ENCODE data around the gene PROX2.

Gene PROX2

GRCh38 chr14:74904635-74905503, 28.9 kb upstream of the PROX2 start:
- DNase-seq (ENCODE audit: low read depth in 2 of 2) = no peak
- H3K4me3 ChIP-seq (replicated peaks in 1 of 2; ENCODE audit: low read depth in 2 of 2, low read length in 2 of 2) = no peak overlapping the region
- TF ChIP-seq CTCF (IDR thresholded peaks at IDR 0.05; ENCODE audit: low read depth, low read length) = no peak

GRCh38 chr14:74902941-74903705, 27.2 kb upstream of the PROX2 start:
- no peak overlapping the region for H3K4me3 ChIP-seq (replicated peaks in 1 of 2; ENCODE audit: low read depth in 2 of 2, low read length in 2 of 2)
- DNase-seq (ENCODE audit: low read depth in 2 of 2) = no peak
- TF ChIP-seq CTCF (IDR thresholded peaks at IDR 0.05; ENCODE audit: low read depth, low read length) = no peak

- H3K4me3 ChIP-seq (replicated peaks in 1 of 2; ENCODE audit: low read depth in 2 of 2, low read length in 2 of 2) = no peak overlapping the region
- no peak for TF ChIP-seq CTCF (IDR thresholded peaks at IDR 0.05; ENCODE audit: low read depth, low read length)
- DNase-seq (ENCODE audit: low read depth in 2 of 2) = no peak
Observed at GRCh38 chr14:74898694-74899093, 22.7 kb upstream of the PROX2 start.

GRCh38 chr14:74898083-74898482, 22.1 kb upstream of the PROX2 start:
- TF ChIP-seq CTCF (IDR thresholded peaks at IDR 0.05; ENCODE audit: low read depth, low read length) = no peak
- DNase-seq (ENCODE audit: low read depth in 2 of 2) = no peak
- H3K4me3 ChIP-seq (replicated peaks in 1 of 2; ENCODE audit: low read depth in 2 of 2, low read length in 2 of 2) = no peak overlapping the region

GRCh38 chr14:74897642-74898041, 21.7 kb upstream of the PROX2 start:
- TF ChIP-seq CTCF (IDR thresholded peaks at IDR 0.05; ENCODE audit: low read depth, low read length) = no peak
- no peak for DNase-seq (ENCODE audit: low read depth in 2 of 2)
- H3K4me3 ChIP-seq (replicated peaks in 1 of 2; ENCODE audit: low read depth in 2 of 2, low read length in 2 of 2) = no peak overlapping the region

- DNase-seq (ENCODE audit: low read depth in 2 of 2) = no peak
- H3K4me3 ChIP-seq (replicated peaks in 1 of 2; ENCODE audit: low read depth in 2 of 2, low read length in 2 of 2) = no peak overlapping the region
- TF ChIP-seq CTCF (IDR thresholded peaks at IDR 0.05; ENCODE audit: low read depth, low read length) = no peak
Observed at GRCh38 chr14:74896400-74896799, 20.5 kb upstream of the PROX2 start.
